GM12892 (cell line): ENCODE measurements around the gene AVPR1B. TPM values are rescaled to one million over a fixed set of nuclear protein-coding genes. Genes with fewer than 3 reads are reported as not detected.

Experiments
- DNase-seq: peaks from one replicate; pipeline ENCODE4 v3.0.0; 2011; ENCODE audit not compliant: insufficient read length
- FAIRE-seq: peaks from 2 replicates; lab custom pipeline; 2011; peaks lifted over from hg19 to GRCh38; lab: Jason Lieb, UNC
- POLR2A ChIP-seq: IDR thresholded peaks from 2 replicates; pipeline ENCODE4 v1.6.1; 2011; ENCODE audit warnings: low read depth, low read length, control low read depth
- POLR2AphosphoS5 ChIP-seq: IDR thresholded peaks from 2 replicates; pipeline ENCODE4 v1.6.1; 2011; ENCODE audit warnings: low read depth, low read length, control low read depth
- TAF1 ChIP-seq: IDR thresholded peaks from 2 replicates; pipeline ENCODE4 v1.6.1; 2011; ENCODE audit warnings: low read depth, mild to moderate bottlenecking, control low read depth, low read length, borderline replicate concordance
- polyA plus RNA-seq: library from polyadenylated mRNA; unstranded; fragments of >200 nt; gene quantifications from one replicate; pipeline ENCODE4 v1.2.1, GENCODE V29; 2012; ENCODE audit warnings: missing spikeins, inconsistent platforms; ENCODE audit not compliant: missing spikeins

The AVPR1B gene
- polyA plus RNA-seq = not detected

DNA sequence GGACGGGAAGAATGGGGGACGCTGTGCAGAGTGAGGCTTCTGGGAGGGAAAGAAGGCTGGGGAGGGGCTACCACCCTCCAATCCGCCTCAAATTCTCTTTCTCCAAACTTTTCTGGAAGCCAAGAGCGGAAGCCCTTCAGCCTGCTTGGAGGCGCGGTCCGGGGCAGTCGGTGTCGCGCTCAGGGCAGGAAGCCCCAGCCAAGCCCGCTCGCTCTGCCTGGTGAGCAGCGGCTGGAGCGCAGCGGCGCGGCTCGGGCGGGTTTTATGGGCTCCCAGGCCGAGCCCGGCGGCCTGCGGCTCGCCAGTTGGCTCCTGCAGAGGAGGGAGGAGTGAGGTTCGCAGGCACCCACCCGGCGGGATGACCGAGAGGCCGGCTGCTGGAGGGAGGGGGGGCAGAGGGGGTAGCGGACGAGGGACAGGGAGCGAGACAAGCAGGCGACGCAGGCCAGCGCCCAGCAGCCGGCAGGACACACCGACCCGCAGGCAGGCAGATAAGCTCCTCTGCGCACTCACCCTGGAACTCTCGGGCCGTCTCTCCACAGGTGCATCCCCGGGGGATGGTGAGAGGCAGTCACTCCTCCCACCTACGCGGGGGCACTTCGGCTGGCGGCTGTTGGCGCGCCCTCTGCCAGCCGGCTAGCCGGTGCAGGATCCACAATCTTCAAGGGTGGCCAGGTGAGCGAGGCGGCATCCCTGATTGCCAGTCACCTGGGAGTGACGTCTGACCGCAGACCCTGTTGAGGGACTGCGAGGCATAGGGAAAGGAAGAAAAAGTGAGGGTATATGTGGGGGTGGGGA lies at the start of gene AVPR1B:
Gene AVPR1B, minus strand, starts transcription at position 238 of the 798 bp plus-strand sequence. CDS start 498 bp downstream, outside the sequence.
- DNase-seq (peak; percentile 26), FAIRE-seq (no peak)
- TF ChIP-seq POLR2A (no peak), TAF1 (no peak), POLR2AphosphoS5 (no peak)

DNA sequence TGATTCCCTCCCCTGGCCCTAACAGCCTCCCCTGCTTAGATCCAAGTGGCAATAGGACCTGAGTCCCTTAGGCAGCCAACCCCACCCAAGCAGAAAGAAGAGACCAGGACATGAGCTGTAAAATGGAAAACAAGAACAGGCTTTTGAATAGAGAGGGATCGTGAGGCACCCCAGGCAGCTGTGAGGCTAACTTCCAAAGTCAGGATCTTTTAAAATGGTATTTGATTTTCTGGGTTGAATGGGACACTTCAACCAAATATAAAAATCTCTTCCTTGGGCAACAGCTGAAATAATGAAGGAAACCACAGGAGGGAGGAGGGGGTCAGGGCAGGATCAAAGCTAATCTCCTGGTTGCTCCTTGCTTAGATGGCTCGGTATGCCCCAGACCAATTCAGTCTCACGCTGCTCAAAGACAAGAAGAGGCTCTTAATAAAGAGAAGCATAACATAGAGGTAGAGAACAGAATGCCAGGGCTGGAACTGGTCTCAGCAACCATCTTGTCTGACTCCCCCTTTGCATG lies 28.6 kb upstream of the AVPR1B start:
- TF ChIP-seq POLR2A (no peak), TAF1 (no peak)
- FAIRE-seq (no peak), DNase-seq (no peak)

GRCh38 chr1:206144605-206145004 lies 27.4 kb upstream of the AVPR1B start:
- TF ChIP-seq POLR2AphosphoS5 (no peak), POLR2A (no peak), TAF1 (no peak)
- FAIRE-seq = no peak
- DNase-seq = no peak

DNA sequence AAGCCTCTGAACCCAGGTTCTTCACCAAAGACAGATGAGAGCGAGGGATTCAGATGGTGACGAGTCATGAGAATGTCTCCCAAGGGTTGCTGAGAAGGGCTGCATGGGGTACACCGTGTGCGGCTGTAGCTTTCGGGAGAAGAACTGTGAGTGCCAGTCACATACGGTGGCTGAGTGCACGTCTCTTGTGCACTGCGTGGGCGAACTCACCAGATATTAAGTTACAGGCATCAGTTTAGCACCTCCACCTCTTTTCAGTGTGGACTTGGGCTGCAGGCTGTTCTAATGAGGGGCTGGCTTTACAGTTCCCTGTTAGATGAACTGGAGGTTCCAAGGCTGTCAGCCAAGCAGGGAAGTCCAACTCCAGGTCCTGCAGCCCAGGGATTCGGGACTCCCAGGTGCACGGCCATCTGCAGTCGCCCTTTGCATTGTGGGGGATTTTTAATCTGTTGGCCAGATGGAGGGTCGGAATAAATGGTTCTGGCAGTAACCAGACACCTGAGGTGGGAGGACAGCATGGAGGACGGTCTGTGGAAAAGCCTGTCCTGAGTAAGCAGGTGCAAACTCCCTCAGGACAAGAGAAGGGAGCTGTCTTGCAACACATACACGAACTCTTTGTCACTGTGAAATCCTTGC lies 26.5 kb upstream of the AVPR1B start:
- no peak for FAIRE-seq
- TF ChIP-seq POLR2A = no peak
- no peak for TF ChIP-seq TAF1
- no peak for TF ChIP-seq POLR2AphosphoS5
- no peak for DNase-seq

GRCh38 chr1:206142770-206143169 lies 25.6 kb upstream of the AVPR1B start:
- FAIRE-seq (no peak), DNase-seq (no peak)
- TF ChIP-seq TAF1 (no peak), POLR2AphosphoS5 (no peak), POLR2A (no peak)

GRCh38 chr1:206142011-206142410 lies 24.8 kb upstream of the AVPR1B start:
- DNase-seq (no peak), FAIRE-seq (no peak)
- TF ChIP-seq POLR2AphosphoS5 (no peak), POLR2A (no peak), TAF1 (no peak)

GRCh38 chr1:206136241-206136640 lies 19.1 kb upstream of the AVPR1B start:
- FAIRE-seq (no peak), DNase-seq (no peak)
- no peak for TF ChIP-seq POLR2A
- TF ChIP-seq TAF1 = no peak
- TF ChIP-seq POLR2AphosphoS5 = no peak

- no peak for FAIRE-seq
- TF ChIP-seq POLR2A (no peak), POLR2AphosphoS5 (no peak), TAF1 (no peak)
These were observed 18.1 kb upstream of the AVPR1B start for GRCh38 chr1:206135248-206135647.

DNA sequence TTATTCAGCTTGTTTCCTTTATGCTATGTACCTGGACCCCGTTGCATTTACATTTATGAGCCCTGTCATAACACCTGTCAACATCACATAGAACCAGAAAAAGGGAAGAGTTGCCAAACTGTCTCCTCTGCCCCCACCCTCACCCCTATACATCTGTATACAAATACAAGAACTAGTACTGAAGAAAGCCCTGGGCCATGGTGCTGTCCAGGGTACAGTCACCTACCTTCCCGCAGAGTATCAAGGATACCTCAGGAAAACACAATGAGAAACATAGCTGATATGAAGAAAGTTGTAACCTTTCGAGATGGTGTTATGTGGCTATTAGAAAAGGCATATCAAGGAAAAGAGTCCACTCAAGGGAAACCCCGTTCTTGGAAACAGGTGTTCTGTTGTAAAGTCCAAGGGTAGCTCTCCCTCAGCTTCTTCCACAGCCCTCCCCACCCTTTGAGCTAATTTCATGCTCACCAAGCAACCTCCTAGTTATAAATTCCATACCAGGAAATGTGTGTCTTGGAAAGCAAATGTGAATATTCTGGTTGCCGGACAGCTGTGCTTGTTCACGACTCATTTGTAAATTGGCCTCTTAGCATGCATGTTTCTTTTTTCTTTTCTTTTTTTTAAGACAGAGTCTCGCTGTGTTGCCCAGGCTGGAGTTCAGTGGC lies 16.7 kb upstream of the AVPR1B start:
- FAIRE-seq = no peak
- no peak for DNase-seq
- TF ChIP-seq POLR2A (no peak), TAF1 (no peak), POLR2AphosphoS5 (no peak)

More at GRCh38 chr1:206135248-206135647, 18.1 kb upstream of the AVPR1B start:
- no peak for DNase-seq

DNA sequence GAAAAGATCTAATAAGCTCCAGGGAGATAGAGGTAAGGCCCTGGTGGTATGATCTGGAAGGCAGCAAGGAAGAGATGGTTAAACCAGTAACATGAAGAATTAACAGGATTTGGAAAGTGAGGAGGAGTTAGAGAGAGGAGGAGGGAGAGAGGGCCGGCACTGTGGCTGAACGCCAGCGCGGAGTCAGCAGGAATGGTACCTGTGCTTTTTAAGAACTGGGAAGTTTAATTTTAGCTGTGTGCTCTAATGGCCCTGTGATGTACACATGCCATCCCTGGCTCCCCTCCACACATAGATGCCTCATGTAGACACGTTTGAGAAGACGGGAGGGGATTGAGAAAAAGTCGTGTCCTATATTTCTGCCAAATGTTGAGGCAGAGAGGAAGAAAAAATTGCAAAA lies 13.8 kb upstream of the AVPR1B start:
- no peak for FAIRE-seq
- DNase-seq = no peak
- TF ChIP-seq TAF1 = no peak
- TF ChIP-seq POLR2AphosphoS5 = no peak
- no peak for TF ChIP-seq POLR2A

GRCh38 chr1:206128196-206128595 lies 11.0 kb upstream of the AVPR1B start:
- FAIRE-seq (no peak), DNase-seq (no peak)
- no peak for TF ChIP-seq POLR2AphosphoS5
- no peak for TF ChIP-seq TAF1
- TF ChIP-seq POLR2A = no peak
